GM19397 (cell line): ENCODE data around the gene ANLN.

Experiments
- ATAC-seq: cut with Tn5 transposase; IDR thresholded peaks from one replicate; pipeline ENCODE4 v1.9.1; 2021; ENCODE audit warnings: mild to moderate bottlenecking, moderate library complexity; ENCODE audit not compliant: unreplicated experiment

The ANLN gene

DNA sequence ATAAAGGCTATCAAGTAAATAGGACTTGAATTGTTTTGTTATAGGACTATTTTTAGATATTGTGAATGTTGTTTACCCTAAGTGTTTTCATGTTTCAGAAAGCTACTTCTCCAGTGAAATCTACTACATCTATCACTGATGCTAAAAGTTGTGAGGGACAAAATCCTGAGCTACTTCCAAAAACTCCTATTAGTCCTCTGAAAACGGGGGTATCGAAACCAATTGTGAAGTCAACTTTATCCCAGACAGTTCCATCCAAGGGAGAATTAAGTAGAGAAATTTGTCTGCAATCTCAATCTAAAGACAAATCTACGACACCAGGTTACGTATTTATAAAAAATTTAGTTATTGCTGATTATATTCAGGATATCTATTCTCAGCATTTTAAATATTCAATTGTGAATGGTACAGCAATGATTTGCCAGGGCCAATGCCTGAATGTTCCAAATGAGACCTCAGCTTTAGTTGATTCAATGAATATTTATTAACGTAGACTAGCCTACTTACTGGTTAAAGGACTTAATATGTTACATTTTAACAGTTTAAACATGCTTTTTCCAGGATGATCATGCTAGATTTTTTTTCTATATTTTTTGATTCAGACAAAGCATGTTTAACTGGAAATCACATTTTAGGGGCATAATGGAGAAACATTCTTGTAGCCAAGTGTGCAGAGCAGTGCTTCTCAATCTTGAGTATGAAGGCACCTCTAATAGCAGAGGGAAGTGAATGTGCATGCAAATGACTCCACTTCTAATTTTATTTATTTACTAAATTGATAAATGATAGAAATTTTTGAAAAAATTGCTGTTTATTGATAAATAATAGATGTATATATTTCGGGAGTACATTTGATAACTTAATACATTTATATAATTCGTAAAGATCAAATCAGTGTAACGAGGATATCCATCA, 18.2 kb downstream of the ANLN start:
- no peak for ATAC-seq

DNA sequence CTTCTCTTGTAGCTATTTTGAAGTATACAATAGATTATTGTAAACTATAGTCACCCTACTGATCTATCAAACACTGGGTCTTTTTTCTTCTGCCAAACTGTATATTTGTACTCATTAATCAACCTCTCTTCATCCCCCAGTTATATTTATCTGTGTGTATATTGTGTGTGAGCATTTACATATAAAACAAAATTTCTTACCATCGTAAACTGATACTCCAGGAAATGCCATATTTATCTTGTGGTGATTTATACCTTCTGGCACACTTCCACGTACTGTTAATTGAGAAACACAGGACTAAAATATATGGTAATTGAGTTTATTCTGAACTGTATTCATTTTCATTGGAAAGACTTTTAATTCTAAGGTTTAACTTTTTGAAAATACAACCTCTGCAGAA, 18.9 kb downstream of the ANLN start:
- ATAC-seq, result no peak

DNA sequence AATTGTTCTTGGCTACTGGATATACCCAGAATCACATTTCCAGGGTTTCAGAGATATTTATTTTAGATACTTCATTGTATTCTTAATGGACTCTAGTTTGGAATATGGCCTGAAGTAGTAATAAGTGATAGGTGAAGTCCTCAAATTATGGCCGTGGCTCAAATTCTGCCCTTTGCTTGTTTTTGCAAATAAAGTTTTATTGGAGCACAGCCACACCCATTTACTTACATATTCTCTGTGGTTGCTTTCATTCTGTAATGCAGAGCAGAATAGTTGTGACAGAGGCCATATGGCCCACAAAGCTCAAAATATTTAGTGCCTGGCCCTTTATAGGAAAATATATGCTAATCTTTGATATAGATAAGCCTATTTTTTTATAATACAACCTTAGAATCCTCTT, 19.5 kb downstream of the ANLN start:
- ATAC-seq, result no peak

DNA sequence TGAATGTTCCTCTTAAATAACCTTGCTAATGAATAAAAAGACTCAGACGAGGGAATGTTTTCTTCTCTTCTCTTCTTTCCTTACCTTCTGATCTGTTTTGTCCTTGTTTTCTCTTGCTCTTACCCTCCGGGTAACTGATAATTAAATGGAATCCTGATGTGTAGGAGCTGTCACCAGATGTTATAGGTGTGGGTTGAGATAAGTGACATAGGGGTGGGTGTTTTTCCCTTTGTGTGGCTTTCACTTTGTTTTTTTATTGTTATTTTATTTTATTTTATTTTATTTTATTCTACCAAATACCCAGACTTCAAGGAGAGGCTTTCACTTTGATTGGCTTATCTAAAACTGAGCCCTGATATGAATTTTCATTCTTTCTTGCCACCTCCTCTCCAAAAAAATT, 25.5 kb downstream of the ANLN start:
- ATAC-seq, result no peak

DNA sequence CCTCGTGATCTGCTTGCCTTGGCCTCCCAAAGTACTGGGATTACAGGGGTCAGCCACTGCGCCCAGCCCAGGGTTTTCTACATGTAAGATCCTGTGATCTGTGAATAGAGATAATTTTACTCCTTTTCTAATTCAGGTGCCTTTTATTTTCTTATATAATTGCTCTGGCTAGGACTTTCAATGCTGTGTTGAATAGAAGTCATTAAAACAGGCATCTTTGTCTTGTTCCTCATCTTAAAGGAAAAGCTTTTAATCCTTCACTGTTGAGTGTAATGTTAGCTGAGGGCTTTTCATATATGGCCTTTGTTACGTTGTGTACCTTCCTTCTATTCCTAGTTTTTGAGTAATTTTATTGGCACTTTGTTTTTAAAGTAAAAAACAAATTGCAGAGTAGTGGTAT, 26.6 kb downstream of the ANLN start:
- ATAC-seq, result no peak

DNA sequence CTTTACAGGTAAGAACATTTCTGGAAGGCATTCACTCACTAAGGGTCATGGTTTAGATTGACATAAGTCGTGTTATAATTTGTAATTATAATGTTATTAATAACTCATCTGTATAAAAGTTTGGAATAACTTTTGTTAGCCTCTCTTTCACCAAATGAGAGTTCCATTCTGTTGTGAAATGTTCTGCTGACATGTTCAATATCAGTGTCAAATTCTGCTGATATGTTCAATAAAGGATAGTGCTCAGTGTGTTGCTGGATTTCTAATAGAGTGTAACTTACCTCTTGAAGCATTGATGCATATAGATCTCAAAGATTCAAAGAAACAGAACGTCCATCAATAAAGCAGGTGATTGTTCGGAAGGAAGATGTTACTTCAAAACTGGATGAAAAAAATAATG, 30.6 kb downstream of the ANLN start:
- ATAC-seq, result no peak

DNA sequence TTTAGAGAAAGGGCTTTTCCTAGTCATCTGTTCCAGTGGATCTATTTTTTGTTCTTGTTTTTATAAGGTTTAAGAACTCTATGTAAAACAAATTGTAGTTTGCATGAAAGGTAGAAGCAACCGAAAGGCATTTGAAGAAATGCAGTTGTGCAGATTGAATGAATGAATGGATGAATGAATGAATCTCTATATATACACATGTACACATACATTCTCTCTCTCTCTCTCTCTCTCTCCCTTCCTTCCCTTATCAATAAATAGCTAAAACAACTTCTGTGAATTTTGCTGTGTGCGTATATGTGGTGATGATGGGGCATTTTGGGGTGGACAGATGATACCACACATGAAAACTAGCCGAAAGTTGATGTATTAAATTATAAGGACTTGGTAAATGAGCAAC, 32.4 kb downstream of the ANLN start:
- no peak for ATAC-seq

DNA sequence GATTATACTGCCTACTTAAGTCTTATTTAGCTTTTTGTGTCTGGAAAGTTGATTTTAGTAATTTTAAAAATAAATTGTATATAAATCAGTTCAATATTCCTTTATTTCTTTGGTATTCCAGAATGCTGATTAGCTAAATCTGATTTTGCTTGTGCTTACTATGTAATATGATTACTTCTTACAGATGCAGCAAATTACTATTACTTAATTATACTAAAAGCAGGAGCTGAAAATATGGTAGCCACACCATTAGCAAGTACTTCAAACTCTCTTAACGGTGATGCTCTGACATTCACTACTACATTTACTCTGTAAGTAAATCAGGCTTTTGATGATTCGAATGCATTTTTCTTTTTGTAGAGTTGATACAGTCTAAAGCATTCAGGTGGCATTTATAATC, 34.0 kb downstream of the ANLN start:
- ATAC-seq, result no peak

DNA sequence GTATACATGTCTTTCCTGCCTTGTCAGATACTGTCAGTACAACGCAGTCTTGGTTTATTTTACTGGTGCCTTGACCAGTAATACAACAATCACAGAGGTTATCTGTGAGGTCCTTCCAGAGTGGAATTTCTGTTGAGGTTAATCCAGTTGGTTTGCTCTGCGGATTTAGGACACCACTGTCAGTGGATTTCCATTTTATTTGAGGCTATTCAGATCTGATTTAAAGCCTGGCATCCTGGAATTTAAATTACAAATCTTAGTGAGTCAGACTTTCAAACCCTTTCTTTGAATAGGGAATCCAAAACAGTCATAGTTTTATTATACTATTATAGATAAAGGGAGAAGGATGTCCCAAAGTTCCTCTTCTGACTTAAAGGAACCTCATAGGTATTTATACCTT, 40.5 kb downstream of the ANLN start:
- no peak for ATAC-seq

DNA sequence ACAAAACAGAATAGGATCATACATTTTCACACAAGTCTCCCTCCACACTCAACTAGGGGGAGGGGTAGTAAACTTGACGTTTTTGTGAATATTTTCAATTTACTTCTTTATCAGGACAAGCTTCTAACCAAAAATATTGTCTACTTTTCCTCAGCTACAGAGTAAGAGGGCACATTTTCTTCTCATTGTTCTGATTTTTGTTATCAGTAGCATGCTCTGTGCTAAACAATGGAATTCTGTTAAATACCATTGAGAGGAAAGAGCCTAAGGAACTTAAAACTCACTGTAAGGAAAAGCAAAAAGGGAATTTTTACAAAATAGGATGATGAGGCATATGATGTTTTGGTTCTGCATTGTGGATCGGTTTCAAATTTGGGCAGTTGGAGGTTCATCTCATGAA, 41.2 kb downstream of the ANLN start:
- no peak for ATAC-seq

DNA sequence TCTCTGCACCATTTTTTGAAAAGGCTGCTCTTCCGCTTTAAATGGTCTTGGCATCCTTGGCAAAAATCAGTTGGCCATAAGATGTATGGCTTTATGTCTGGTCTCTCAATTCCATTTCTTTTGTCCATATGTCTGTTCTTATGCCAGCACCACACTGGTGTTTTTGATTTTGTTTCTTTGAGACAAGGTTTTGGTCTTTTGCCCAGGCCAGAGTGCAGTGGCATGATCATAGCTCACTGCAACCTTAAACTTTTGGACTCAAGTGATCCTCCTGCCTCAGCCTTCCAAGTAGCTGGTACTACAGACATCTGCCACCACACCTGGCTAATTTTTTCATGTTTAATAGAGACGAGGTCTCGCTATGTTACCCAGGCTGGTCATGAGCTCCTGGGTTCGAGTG, 48.5 kb downstream of the ANLN start:
- no peak for ATAC-seq

DNA sequence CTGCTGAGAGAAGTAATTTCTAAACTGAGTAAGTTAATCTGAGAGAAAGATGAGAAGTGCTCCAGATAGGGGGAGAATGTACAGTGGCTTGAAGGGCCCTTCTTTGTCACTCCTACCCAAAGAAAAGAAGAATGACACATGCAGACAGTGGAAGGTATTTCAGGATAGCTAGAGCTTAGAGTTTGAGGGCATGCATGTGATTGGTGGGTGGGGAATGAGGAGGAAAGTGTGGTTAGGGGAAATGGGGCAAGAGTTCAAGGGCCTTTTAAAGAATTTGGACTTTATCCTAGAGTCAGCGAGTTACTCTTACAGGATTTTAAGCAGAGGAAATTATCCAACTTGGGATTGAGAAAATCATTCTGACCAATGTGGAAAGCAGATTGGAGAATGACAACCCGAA, 50.0 kb downstream of the ANLN start:
- ATAC-seq, result no peak

DNA sequence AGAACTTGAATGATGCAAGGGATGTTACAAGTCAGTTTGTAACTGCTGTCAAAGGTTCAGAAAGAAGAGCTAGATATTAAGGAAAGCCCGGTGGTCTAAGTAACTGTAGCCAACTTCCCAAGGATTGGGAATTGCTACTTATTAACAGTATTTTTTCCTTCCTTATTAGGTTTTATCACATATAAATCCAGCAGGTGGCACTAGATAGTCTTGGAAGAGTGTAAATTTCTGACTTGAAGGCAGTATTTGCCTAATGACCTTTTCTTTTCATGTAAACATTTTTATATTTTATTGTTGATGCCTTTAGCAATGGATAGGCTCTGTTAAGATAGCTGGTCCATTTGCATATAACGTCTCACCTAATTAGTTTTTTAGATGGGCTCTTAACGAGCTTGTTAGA, 51.2 kb downstream of the ANLN start:
- ATAC-seq, result no peak

DNA sequence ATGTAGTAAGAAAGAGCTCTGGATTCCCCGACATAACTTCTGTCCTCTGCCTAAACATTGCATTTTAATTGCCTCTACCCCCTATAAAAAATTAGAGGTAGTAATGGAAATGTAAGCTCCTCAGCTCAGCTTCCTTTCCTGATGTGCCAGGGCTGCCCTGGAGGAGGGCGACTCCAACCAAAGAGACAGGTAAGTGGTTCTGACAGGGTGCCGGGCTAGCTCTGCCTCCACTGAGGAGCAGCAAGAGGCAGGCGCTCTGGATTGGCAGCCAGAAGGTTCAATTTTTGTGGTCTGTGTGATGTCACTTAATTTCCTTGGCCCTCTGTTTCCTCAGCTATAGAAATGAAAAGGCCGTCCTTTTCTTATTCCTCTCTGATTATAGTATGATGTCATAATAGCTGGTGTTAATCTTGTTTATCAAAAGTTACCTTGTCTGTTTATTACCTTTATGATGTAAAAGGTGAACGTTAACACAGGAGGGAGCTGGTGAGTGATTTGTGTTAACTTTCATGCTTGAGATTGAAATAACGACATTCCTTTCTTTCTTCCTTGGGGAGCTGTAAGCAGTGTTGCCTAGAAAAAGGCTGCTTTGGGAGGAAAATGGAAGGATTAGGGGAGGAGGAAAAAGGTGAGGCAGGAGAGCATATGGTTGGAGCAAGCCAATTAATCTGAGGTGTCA, 51.8 kb downstream of the ANLN start:
- no peak for ATAC-seq

DNA sequence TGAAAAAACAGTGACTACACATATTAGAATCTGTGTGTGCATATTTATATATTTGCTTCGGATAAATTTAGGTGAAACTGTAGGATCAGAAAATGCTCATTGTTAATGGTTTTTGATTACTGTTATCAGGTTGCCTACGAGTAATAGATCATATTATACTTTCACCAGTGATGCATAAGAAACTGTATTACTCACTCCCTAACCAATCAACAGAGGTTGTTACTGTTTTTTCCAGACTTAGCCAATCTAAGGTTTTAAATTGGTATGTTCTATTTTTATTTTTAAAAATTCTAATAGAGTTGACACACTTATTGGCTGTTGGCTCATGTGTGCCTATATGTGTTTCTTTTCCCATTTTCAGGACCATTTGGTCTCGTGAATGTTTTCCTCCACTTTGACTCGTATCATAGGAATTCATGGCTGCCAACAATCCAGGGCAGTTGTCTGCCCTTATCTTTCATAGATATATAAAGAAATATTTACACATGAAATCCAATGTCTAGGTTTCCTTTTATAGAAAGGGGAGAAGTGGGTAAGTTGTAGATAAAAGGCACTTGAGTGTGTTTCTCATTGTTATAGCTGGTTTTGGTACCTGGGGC, 59.2 kb downstream of the ANLN start:
- no peak for ATAC-seq

DNA sequence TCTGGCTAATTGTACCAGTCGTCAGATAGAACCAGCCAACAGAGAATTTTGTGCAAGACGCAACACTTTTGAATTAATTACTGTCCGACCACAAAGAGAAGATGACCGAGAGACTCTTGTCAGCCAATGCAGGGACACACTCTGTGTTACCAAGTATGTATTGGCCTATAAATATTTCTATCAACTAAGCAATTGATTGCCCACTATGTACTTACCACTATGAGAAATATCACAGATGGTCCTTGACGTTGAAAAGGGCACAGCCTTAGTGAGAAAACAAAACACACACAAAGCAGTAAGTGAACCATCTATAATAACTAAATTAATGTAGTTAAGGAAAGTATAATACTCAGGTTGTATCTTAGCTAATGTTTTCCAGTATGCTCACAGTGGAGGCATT, 60.0 kb downstream of the ANLN start:
- no peak for ATAC-seq

DNA sequence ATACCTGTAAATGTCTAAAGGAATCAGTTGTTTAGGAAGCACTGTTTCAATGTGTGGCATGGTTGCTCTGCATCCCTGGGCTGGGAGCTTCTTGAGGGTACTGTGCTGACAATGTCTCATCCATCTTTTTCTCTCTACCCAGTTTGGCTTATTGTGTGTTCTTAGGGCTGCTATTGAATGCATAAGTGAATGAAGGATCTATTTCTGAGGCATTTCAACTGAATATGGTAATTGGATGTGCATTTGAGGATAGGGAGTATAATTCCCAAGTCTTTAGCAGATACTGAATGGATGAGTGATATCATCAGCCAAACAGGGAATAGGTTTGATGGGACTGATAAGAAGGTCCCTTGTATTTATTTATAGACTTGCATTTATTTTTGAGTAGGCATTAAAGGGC, 64.1 kb downstream of the ANLN start:
- no peak for ATAC-seq

DNA sequence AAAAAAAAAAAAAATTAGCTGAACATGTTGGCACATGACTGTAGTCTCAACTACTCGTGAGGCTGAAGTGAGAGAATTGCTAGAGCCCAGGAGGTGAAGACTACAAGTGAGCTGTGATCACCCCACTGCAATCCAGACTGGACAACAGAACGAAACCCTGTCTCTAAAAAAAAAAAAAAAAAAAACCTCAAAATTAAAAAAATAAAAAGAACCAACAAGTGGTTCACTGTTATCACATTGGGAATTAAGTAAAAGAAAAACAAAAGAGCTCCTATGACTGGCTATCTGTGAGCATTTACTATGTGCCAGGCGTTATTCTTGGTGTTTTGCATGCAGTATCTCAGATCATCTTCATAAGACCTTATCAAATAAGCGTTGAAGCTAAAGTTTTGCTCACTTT, 66.0 kb downstream of the ANLN start:
- no peak for ATAC-seq

DNA sequence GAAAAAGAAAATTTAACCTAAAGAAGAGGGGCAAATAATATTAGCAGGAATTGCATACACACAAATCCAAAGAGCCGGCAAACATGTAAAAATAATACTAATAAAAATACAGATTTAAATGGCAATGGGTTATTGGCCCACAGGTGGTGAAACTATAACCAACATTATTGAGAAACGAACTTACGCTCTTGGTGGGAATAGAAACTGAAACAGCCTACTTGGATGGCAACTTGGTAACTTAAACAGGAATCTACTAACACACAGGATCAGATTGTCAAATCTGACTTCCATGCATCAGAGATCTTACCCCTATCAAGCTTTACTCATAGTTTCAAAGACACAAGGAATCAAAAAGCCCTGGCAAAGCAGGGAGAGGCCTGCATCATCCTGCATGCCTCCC, 66.5 kb downstream of the ANLN start:
- no peak for ATAC-seq

DNA sequence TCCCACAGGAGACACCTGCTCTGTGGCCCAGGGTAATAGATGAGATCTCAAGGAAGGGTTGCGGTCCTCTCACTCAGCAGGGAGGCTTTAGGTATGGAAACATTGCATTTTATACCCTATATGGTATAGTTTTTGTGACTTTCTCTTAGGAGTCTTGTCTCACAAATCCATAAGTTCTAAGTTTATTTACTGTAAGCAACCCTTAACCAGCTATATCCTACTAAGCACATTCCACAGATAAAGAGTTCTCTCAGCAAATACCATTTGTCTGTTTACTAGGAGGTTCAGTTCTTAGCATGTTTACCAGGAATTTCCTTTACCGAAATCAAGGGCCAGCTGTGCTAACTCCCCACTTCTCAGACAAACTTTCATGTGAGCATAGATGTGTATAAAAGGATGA, 66.9 kb downstream of the ANLN start:
- no peak for ATAC-seq

DNA sequence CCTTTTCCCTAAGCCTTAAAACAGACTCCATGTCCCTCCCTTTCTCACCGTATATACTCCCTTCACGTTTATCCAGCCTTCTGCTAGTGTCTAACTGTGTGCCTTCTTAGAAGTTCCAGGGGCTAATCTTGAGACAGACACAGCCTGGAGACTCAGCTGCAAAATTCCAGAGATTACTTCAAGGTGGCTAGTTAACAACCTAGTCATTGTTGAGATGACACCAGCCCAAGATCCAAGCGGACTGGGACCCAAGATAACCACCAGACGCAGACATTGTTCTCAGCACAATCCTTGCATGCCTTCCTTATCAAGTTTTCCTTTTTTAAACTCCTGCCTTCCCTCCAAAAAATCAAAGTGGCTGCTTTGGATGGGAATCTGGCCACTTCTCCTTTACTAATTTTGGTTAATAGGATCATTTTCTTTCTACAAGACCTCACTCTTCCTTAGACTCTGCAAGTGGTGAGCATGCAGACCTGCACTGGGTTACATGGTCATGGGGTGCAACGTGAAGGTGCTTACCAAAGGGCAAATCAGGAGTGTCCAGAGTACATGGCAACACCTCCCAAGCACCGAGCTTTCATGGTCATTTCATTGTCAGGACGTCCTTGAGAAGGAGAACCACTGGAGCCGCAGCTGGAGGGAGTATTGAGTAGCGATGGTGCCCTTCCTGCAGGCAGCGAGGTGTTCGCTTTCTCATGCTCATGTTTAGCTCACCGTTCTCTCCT, 69.7 kb downstream of the ANLN start:
- no peak for ATAC-seq
